ENCODE results near the gene ABCB4. TPM values are rescaled to one million over a fixed set of nuclear protein-coding genes. Genes with fewer than 3 reads are reported as not detected.

The ABCB4 gene
- total RNA-seq, 1 experiment from 2014 or later: not detected

DNA sequence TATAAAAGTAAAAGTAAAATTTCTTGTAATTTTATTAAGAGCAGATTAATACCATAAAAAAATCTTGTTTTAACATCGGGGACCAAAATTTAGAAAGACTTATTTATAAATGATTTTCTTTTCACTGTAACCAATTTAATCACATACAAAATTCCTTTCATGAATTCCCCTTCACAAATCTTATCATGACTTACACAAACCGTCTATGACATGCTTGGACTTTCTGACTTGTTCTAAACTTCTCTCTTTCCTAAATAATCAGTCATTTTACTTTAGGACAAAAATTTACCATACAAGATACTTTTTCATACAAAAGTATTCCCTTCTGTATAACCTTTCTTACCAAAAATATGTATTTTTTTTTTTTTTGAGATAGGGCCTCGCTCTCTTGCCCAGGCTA, 120.7 kb downstream of the ABCB4 start:
- H3K27ac ChIP-seq: no peak overlapping the region
- no peaks in the 10 kb centered on the region for H3F3A ChIP-seq (ENCODE audit: insufficient read depth, low read depth)
- TF ChIP-seq EZH2 (IDR thresholded peaks at IDR 0.05; ENCODE audit: low read depth): no peak
- TF ChIP-seq, protein P1, sequence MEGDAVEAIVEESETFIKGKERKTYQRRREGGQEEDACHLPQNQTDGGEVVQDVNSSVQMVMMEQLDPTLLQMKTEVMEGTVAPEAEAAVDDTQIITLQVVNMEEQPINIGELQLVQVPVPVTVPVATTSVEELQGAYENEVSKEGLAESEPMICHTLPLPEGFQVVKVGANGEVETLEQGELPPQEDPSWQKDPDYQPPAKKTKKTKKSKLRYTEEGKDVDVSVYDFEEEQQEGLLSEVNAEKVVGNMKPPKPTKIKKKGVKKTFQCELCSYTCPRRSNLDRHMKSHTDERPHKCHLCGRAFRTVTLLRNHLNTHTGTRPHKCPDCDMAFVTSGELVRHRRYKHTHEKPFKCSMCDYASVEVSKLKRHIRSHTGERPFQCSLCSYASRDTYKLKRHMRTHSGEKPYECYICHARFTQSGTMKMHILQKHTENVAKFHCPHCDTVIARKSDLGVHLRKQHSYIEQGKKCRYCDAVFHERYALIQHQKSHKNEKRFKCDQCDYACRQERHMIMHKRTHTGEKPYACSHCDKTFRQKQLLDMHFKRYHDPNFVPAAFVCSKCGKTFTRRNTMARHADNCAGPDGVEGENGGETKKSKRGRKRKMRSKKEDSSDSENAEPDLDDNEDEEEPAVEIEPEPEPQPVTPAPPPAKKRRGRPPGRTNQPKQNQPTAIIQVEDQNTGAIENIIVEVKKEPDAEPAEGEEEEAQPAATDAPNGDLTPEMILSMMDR (conservative IDR thresholded peaks at IDR 0.05): no peak
- H3K9me3 ChIP-seq (ENCODE audit: insufficient read depth, low read depth): peaks cover 19% of the 10 kb centered on the region
- ChIA-PET POLR2A (ENCODE audit: unreplicated experiment) (interaction anchor here (0.5 to 0.9 kb wide), 2 partner anchors 502 to 1413 kb away, joined by 5 to 7 read pairs; no protein-coding TSS in a partner anchor), CTCF (no interaction called here)
- H3K4me3 ChIP-seq: no peak overlapping the region
- no TSS peak for BruUV-seq (replicated peaks)
- no peaks in the 10 kb centered on the region for H4K20me1 ChIP-seq (ENCODE audit: insufficient read depth)
- H3K79me2 ChIP-seq (ENCODE audit: low read depth): no peaks in the 10 kb centered on the region
- H2AFZ ChIP-seq: no peak overlapping the region
- H3K36me3 ChIP-seq (ENCODE audit: low read depth): peaks cover 15% of the 10 kb centered on the region
- no peaks in the 10 kb centered on the region for H3K27me3 ChIP-seq (ENCODE audit: insufficient read depth, low read depth)
- H3K9me2 ChIP-seq (ENCODE audit: insufficient read depth): no peaks in the 10 kb centered on the region
- DNase-seq: no peak
- intact Hi-C loops (cut with micrococcal nuclease; ENCODE audit: unreplicated experiment): no loop called here
- H3K4me2 ChIP-seq: no peak overlapping the region
- H3K4me1 ChIP-seq (replicated peaks; ENCODE audit: insufficient read depth): no peaks in the 10 kb centered on the region; the same call in 1 of the 2 replicates

Other genes starting within 250 kb of the ABCB4 start
- 13.4 and 15.2 TPM in 2 replicates for gene CROT, start 130.0 kb downstream of the ABCB4 start, total RNA-seq (2021)
- gene ABCB1, start 125.2 kb upstream of the ABCB4 start, total RNA-seq (2021): not detected in 2 replicates
- 0.20 TPM in 1 of 2 replicates, not detected in the other for gene RUNDC3B, start 152.7 kb upstream of the ABCB4 start, total RNA-seq (2021)

Data from PC-9 (cell line).